Endothelial cell of umbilical vein (primary cell): ENCODE measurements around the gene KANSL1L. TPM values are rescaled to one million over a fixed set of nuclear protein-coding genes. Genes with fewer than 3 reads are reported as not detected.

Experiments used
- BruUV-seq: library from RNA; stranded (reverse); fragments of 400-500 nt; replicated peaks from 2 replicates; lab custom pipeline; 2021; lab: Mats Ljungman, UMichigan
- CTCF ChIA-PET: fragments of 300-600, 350-600 bp; sonication (Branson Sonifier 250); formaldehyde crosslinking; loops from one replicate; lab custom pipeline; 2021; ENCODE audit warnings: antibody characterized with exemption, inconsistent platforms; lab: Charles Lee
- POLR2A ChIA-PET: fragments of 300-600, 350-600 bp; sonication (Branson Sonifier 250); formaldehyde crosslinking; loops from one replicate; lab custom pipeline; 2021; ENCODE audit warnings: antibody characterized with exemption, inconsistent platforms; lab: Charles Lee
- DNase-seq: peaks from one replicate; pipeline ENCODE4 v3.0.0-alpha.2; 2011; ENCODE audit warnings: low read depth, low spot score
- FAIRE-seq: peaks from 2 replicates; lab custom pipeline; 2011; peaks lifted over from hg19 to GRCh38; lab: Jason Lieb, UNC
- H2AFZ ChIP-seq: 2 replicates; pipeline ENCODE4 v1.6.0; 2012; ENCODE audit warnings: low read depth, low read length, control low read depth, inconsistent platforms
- H3K27ac ChIP-seq: 2 replicates; pipeline ENCODE4 v1.5.1; 2011; ENCODE audit warnings: low read depth, mild to moderate bottlenecking, control low read depth, low read length, moderate library complexity; ENCODE audit not compliant: insufficient read depth
- H3K27me3 ChIP-seq, 2 experiments: 2 replicates each; pipeline versions ENCODE4 v1.6.0 to v1.6.1; 2011; ENCODE audit warnings: low read length in 2 of 2, mixed read lengths in 1 of 2; ENCODE audit not compliant: control insufficient read depth in 2 of 2, insufficient read depth in 2 of 2
- H3K36me3 ChIP-seq, 2 experiments: 2 replicates in 1 of 2; 3 replicates in 1 of 2; pipeline ENCODE4 v1.5.1; 2011; ENCODE audit warnings: low read length in 2 of 2, mild to moderate bottlenecking in 1 of 2, moderate library complexity in 1 of 2; ENCODE audit not compliant: control insufficient read depth in 2 of 2, insufficient read depth in 2 of 2; ENCODE audit errors: extremely low read depth in 1 of 2
- H3K4me1 ChIP-seq: 3 replicates; pipeline ENCODE4 v1.5.1; 2011; ENCODE audit warnings: mild to moderate bottlenecking, low read length; ENCODE audit not compliant: control insufficient read depth, insufficient read depth; ENCODE audit errors: extremely low read depth
- H3K4me2 ChIP-seq: 2 replicates; pipeline ENCODE4 v1.6.1; 2011; ENCODE audit warnings: low read length, control low read depth, mixed read lengths; ENCODE audit not compliant: insufficient read depth
- H3K4me3 ChIP-seq, 3 experiments: fragments of 200-600 bp in 1 of 3; sonication (generic), shearing (Covaris generic) in 1 of 3; replicated peaks in 1 of 3; 2 replicates each; pipeline ENCODE4 v1.5.1; 2011 to 2016; ENCODE audit warnings: control low read depth in 3 of 3, low read length in 3 of 3, mild to moderate bottlenecking in 2 of 3, inconsistent platforms in 1 of 3, low read depth in 1 of 3, moderate library complexity in 1 of 3; ENCODE audit not compliant: insufficient read depth in 1 of 3
- H3K79me2 ChIP-seq: 2 replicates; pipeline ENCODE4 v1.6.0; 2012; ENCODE audit warnings: low read length, inconsistent platforms; ENCODE audit not compliant: control insufficient read depth, insufficient read depth
- H3K9ac ChIP-seq: replicated peaks from 2 replicates; pipeline ENCODE3; 2011; ENCODE audit warnings: low read length, control low read depth; ENCODE audit not compliant: insufficient read depth; ENCODE audit errors: extremely low read depth
- H3K9me1 ChIP-seq: replicated peaks from 3 replicates; pipeline ENCODE4 v1.6.0; 2011; ENCODE audit warnings: mild to moderate bottlenecking, low read length; ENCODE audit not compliant: control insufficient read depth, insufficient read depth; ENCODE audit errors: extremely low read depth
- H3K9me3 ChIP-seq: replicated peaks from 2 replicates; pipeline ENCODE4 v1.5.1; 2012; ENCODE audit warnings: low read length, inconsistent platforms; ENCODE audit not compliant: control insufficient read depth, insufficient read depth
- H4K20me1 ChIP-seq: replicated peaks from 2 replicates; pipeline ENCODE3; 2011; ENCODE audit warnings: mild to moderate bottlenecking, low read length; ENCODE audit not compliant: control insufficient read depth, insufficient read depth; ENCODE audit errors: extremely low read depth
- EZH2 ChIP-seq: IDR thresholded peaks from 2 replicates; pipeline ENCODE4 v1.6.1; 2012; ENCODE audit warnings: borderline replicate concordance, low read depth, mild to moderate bottlenecking, moderate library complexity, low read length, inconsistent platforms; ENCODE audit not compliant: severe bottlenecking
- FOS ChIP-seq: IDR thresholded peaks from 2 replicates; pipeline ENCODE4 v1.6.1; 2011; ENCODE audit warnings: mild to moderate bottlenecking, low read length, moderate library complexity, borderline replicate concordance; ENCODE audit not compliant: insufficient read depth
- GATA2 ChIP-seq: IDR thresholded peaks from 2 replicates; pipeline ENCODE4 v1.7.0; 2011; ENCODE audit warnings: low read depth, mild to moderate bottlenecking, moderate library complexity, mixed read lengths, low read length; ENCODE audit not compliant: insufficient read length, insufficient read depth
- JUN ChIP-seq: IDR thresholded peaks from 2 replicates; pipeline ENCODE4 v1.6.1; 2011; ENCODE audit warnings: borderline replicate concordance, low read depth; ENCODE audit not compliant: insufficient read length, insufficient read depth
- MYC ChIP-seq: IDR thresholded peaks from one replicate; pipeline ENCODE4 v1.6.1; 2011; ENCODE audit warnings: mild to moderate bottlenecking, low read depth, low read length
- POLR2A ChIP-seq: IDR thresholded peaks from 2 replicates; pipeline ENCODE4 v1.6.1; 2012; ENCODE audit warnings: low read depth, mild to moderate bottlenecking, control low read depth, low read length
- POLR2AphosphoS5 ChIP-seq: IDR thresholded peaks from 2 replicates; pipeline ENCODE4 v1.6.1; 2012; ENCODE audit warnings: low read depth, mild to moderate bottlenecking, control low read depth, low read length, moderate library complexity; ENCODE audit not compliant: insufficient read depth
- dilution Hi-C: fragments of 300-500 bp; cut with MboI; formaldehyde crosslinking; loops from one replicate; pipeline ENCODE4 v1.15.0; 2019; ENCODE audit warnings: low sequenced_read_pairs; ENCODE audit not compliant: extremely low pct_ligation_motif_present
- intact Hi-C: fragments of 100-400 bp; cut with micrococcal nuclease; formaldehyde crosslinking; loops from one replicate; pipeline ENCODE4 v1.10.0; 2022
- polyA plus RNA-seq, 4 experiments: library from polyadenylated mRNA; depleted of rRNA in 3 of 4; stranded (reverse) in 3 of 4; unstranded in 1 of 4; fragments of >200 nt; gene quantifications; 2 replicates each; pipeline versions ENCODE4 v1.2.1 to v1.2.3, GENCODE V29; 2011 to 2012; ENCODE audit warnings: missing spikeins in 1 of 4
- total RNA-seq: library from RNA; stranded (reverse); gene quantifications from 2 replicates; pipeline ENCODE4 v1.2.3, GENCODE V29; 2021
- TF ChIP-seq, protein P1 (sequence below): IDR thresholded peaks from 2 replicates; pipeline ENCODE4 v1.6.1; 2011; ENCODE audit not compliant: insufficient read depth, insufficient read length
- TF ChIP-seq, protein P2 (sequence below), 2 donors: IDR thresholded peaks; 1 replicate in 1 of 2; 2 replicates in 1 of 2; pipeline ENCODE4 v1.5.1; 2011; ENCODE audit warnings: low read length in 2 of 2, mild to moderate bottlenecking in 2 of 2, moderate library complexity in 2 of 2, control low read depth in 1 of 2, inconsistent platforms in 1 of 2, low read depth in 1 of 2; ENCODE audit not compliant: insufficient read depth in 1 of 2; ENCODE audit errors: extremely low read depth in 1 of 2

The KANSL1L gene
- total and polyA plus RNA-seq, 2 donors (not counting 3 experiments of a cell fraction or from before 2014, with no cell fraction given), result 4.3 to 14.0 TPM

DNA sequence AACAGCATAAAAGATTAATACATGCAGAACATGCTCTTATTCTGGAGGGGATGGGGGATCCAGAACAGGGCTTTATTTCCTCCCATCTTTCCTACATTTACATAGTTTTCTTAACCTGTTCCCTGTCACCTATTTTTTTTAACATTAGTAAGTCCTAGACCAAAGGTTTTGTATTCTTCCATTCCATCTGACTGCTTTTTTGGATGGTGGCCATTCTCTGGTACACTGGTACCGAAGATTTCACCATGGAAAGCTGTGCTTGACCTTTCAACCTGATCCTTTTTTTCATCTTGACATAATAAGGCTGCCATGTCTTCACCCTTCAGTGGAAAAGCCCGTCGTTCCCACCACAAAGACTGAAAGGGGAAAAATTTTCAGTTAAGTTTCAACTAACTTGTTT lies 148.4 kb downstream of the KANSL1L start:
- no TSS peak for BruUV-seq
- no peak for TF ChIP-seq FOS
- no peak for TF ChIP-seq GATA2
- no peak for TF ChIP-seq EZH2
- no peak for TF ChIP-seq MYC
- TF ChIP-seq POLR2A, result no peak
- TF ChIP-seq, protein P1, sequence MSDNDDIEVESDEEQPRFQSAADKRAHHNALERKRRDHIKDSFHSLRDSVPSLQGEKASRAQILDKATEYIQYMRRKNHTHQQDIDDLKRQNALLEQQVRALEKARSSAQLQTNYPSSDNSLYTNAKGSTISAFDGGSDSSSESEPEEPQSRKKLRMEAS, result no peak
- TF ChIP-seq JUN, result no peak
- TF ChIP-seq POLR2AphosphoS5, result no peak
- TF ChIP-seq, protein P2, sequence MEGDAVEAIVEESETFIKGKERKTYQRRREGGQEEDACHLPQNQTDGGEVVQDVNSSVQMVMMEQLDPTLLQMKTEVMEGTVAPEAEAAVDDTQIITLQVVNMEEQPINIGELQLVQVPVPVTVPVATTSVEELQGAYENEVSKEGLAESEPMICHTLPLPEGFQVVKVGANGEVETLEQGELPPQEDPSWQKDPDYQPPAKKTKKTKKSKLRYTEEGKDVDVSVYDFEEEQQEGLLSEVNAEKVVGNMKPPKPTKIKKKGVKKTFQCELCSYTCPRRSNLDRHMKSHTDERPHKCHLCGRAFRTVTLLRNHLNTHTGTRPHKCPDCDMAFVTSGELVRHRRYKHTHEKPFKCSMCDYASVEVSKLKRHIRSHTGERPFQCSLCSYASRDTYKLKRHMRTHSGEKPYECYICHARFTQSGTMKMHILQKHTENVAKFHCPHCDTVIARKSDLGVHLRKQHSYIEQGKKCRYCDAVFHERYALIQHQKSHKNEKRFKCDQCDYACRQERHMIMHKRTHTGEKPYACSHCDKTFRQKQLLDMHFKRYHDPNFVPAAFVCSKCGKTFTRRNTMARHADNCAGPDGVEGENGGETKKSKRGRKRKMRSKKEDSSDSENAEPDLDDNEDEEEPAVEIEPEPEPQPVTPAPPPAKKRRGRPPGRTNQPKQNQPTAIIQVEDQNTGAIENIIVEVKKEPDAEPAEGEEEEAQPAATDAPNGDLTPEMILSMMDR (IDR thresholded peaks at IDR 0.05; ENCODE audit: extremely low read depth in 1 of 2, insufficient read depth in 1 of 2, low read depth in 1 of 2, low read length in 2 of 2), result no peak
- Histone ChIP-seq H3K4me1 (no peaks in the 10 kb centered on the region), H4K20me1 (no peaks in the 10 kb centered on the region), H3K9ac (no peak overlapping the region), H3K27me3 (no peaks in the 10 kb centered on the region), H3K27ac (no peak overlapping the region), H3K79me2 (no peaks in the 10 kb centered on the region), H3K36me3 (peaks cover 2 to 28% of the 10 kb centered on the region in 2 experiments), H3K4me2 (no peak overlapping the region), H3K9me3 (no peaks in the 10 kb centered on the region), H2AFZ (no peak overlapping the region), H3K9me1 (no peaks in the 10 kb centered on the region), H3K4me3 (no peak overlapping the region)
- DNase-seq, result no peak
- POLR2A ChIA-PET, result no interaction called here
- intact Hi-C loops (no loop called here), dilution Hi-C loops (no loop called here)
- no peak for FAIRE-seq
- CTCF ChIA-PET, result no interaction called here
